K562 (cell line): ENCODE data around the gene ZMYND8. TPM values are rescaled to one million over a fixed set of nuclear protein-coding genes. Genes with fewer than 3 reads are reported as not detected.

Source experiments
- ATAC-seq: fragments of 200-7000 bp; cut with Tn5 transposase; 3 replicates; pipeline ENCODE4 v1.9.1; 2020; ENCODE audit warnings: moderate library complexity
- BruUV-seq: library from RNA; stranded (reverse); fragments of 400-500 nt; replicated peaks from 2 replicates; lab custom pipeline; 2021; lab: Mats Ljungman, UMichigan
- CTCF ChIA-PET: fragments of 300-600 bp; formaldehyde crosslinking; extraction: SDS; loops from one replicate; lab custom pipeline; 2021; ENCODE audit warnings: low intra/inter-chr PET ratio; lab: Yijun Ruan, JAX
- POLR2A ChIA-PET: fragments of 300-600, 350-650 bp; sonication (Branson Sonifier 250); formaldehyde crosslinking; extraction: SDS; loops from one replicate; lab custom pipeline; 2021; ENCODE audit warnings: antibody characterized with exemption, inconsistent platforms; lab: Yijun Ruan, JAX
- DNase-seq, 4 experiments: peaks; one replicate each; pipeline versions ENCODE4 v3.0.0 to v3.0.0-alpha.2; 2011 to 2018; ENCODE audit warnings: low spot score in 3 of 4, mixed read lengths in 3 of 4; ENCODE audit errors: extremely low read depth in 1 of 4
- FAIRE-seq: peaks from 2 replicates; lab custom pipeline; 2011; peaks lifted over from hg19 to GRCh38; lab: Jason Lieb, UNC
- H2AFZ ChIP-seq: 2 replicates; pipeline ENCODE4 v1.6.0; 2011; ENCODE audit warnings: low read depth, low read length, control low read depth, inconsistent platforms
- H3K27ac ChIP-seq: fragments of 200-600 bp; 3 replicates; pipeline ENCODE4 v1.8.0; 2011; ENCODE audit warnings: low read depth, mild to moderate bottlenecking, control low read depth, inconsistent platforms, low read length, moderate library complexity, mixed read lengths; ENCODE audit errors: extremely low read depth
- H3K27me3 ChIP-seq, 2 experiments: fragments of 300-600 bp in 1 of 2; 2 replicates in 1 of 2; 3 replicates in 1 of 2; pipeline versions ENCODE4 v1.6.0 to v1.8.0; 2011; ENCODE audit warnings: inconsistent platforms in 2 of 2, low read length in 2 of 2, mild to moderate bottlenecking in 1 of 2, mixed read lengths in 1 of 2, moderate library complexity in 1 of 2; ENCODE audit not compliant: control insufficient read depth in 2 of 2, insufficient read depth in 2 of 2
- H3K36me3 ChIP-seq: fragments of 300-600 bp; 3 replicates; pipeline ENCODE4 v1.8.0; 2011; ENCODE audit warnings: mild to moderate bottlenecking, low read length, inconsistent platforms; ENCODE audit not compliant: control insufficient read depth, insufficient read depth
- H3K4me1 ChIP-seq, 2 experiments: fragments of 200-600 bp in 1 of 2; replicated peaks in 1 of 2; 2 replicates in 1 of 2; 3 replicates in 1 of 2; pipeline versions ENCODE4 v1.5.1 to v1.8.0; 2011; ENCODE audit warnings: inconsistent platforms in 2 of 2, low read length in 2 of 2, mild to moderate bottlenecking in 1 of 2, mixed read lengths in 1 of 2, moderate library complexity in 1 of 2; ENCODE audit not compliant: control insufficient read depth in 2 of 2, insufficient read depth in 2 of 2
- H3K4me2 ChIP-seq: 2 replicates; pipeline ENCODE4 v1.6.1; 2011; ENCODE audit warnings: low read length, control low read depth, inconsistent platforms, mixed read lengths; ENCODE audit not compliant: insufficient read depth
- H3K4me3 ChIP-seq: fragments of 200-600 bp; sonication (generic), shearing (Covaris generic); 2 replicates; pipeline ENCODE4 v1.5.1; 2016; ENCODE audit warnings: control low read depth, inconsistent platforms
- H3K79me2 ChIP-seq: fragments of 200-600 bp; 3 replicates; pipeline ENCODE4 v1.8.0; 2011; ENCODE audit warnings: low read length, inconsistent platforms; ENCODE audit not compliant: control insufficient read depth, insufficient read depth
- H3K9ac ChIP-seq, 2 experiments: 2 replicates each; pipeline versions ENCODE4 v1.6.0 to v1.6.1; 2011; ENCODE audit warnings: low read depth in 2 of 2, low read length in 2 of 2, control low read depth in 1 of 2, inconsistent platforms in 1 of 2, mild to moderate bottlenecking in 1 of 2, mixed read lengths in 1 of 2; ENCODE audit not compliant: insufficient read depth in 1 of 2
- H3K9me1 ChIP-seq: one replicate; pipeline ENCODE4 v1.6.0; 2011; ENCODE audit warnings: inconsistent platforms, mild to moderate bottlenecking, low read length, moderate library complexity; ENCODE audit not compliant: control insufficient read depth, insufficient read depth
- H3K9me3 ChIP-seq: replicated peaks from 2 replicates; pipeline ENCODE4 v1.5.1; 2011; ENCODE audit warnings: low read depth, low read length, inconsistent platforms; ENCODE audit not compliant: control insufficient read depth, insufficient read depth
- H4K20me1 ChIP-seq: replicated peaks from 2 replicates; pipeline ENCODE4 v1.6.1; 2011; ENCODE audit warnings: low read length, inconsistent platforms, mixed read lengths; ENCODE audit not compliant: control insufficient read depth, insufficient read depth
- ATF7 ChIP-seq: fragments of 450-650 bp; IDR thresholded peaks from 2 replicates; pipeline ENCODE4 v1.7.1; 2014; ENCODE audit warnings: mild to moderate bottlenecking, moderate library complexity
- CBX8 ChIP-seq: fragments of 200-600 bp; sonication (generic); IDR thresholded peaks from 2 replicates; pipeline ENCODE4 v1.6.1; 2012; ENCODE audit warnings: borderline replicate concordance, mixed run types, low read depth, mild to moderate bottlenecking, moderate library complexity, mixed read lengths, low read length, control low read depth, inconsistent platforms; ENCODE audit not compliant: poor library complexity, severe bottlenecking; ENCODE audit errors: extremely low read depth
- CHD1 ChIP-seq: fragments of 200-600 bp; sonication (generic); IDR thresholded peaks from one replicate; pipeline ENCODE4 v1.6.1; 2012; ENCODE audit warnings: mild to moderate bottlenecking, moderate library complexity, low read length, inconsistent platforms
- FOSL1 ChIP-seq: fragments of 200-800 bp; sonication (Bioruptor generic); conservative IDR thresholded peaks from 2 replicates; pipeline ENCODE4 v1.6.1; 2016; ENCODE audit warnings: missing genetic modification characterization, missing compliant biosample characterization
- GABPB2 ChIP-seq: fragments of 250-450 bp; sonication (Bioruptor Pico); conservative IDR thresholded peaks from 2 replicates; pipeline ENCODE4 v1.5.1; 2021; ENCODE audit warnings: mild to moderate bottlenecking
- MEF2A ChIP-seq: IDR thresholded peaks from 2 replicates; pipeline ENCODE4 v1.6.1; 2011; ENCODE audit warnings: low read depth, mild to moderate bottlenecking, low read length, moderate library complexity; ENCODE audit not compliant: control insufficient read depth
- NFXL1 ChIP-seq: fragments of 450-650 bp; formaldehyde crosslinking; IDR thresholded peaks from 2 replicates; pipeline ENCODE4 v1.4.0; 2021; ENCODE audit warnings: mild to moderate bottlenecking
- NR1H2 ChIP-seq: sonication (generic); formaldehyde crosslinking; IDR thresholded peaks from 2 replicates; pipeline ENCODE4 v1.4.0; 2020; ENCODE audit warnings: mild to moderate bottlenecking, missing genetic modification reagents
- RBM22 ChIP-seq: fragments of 200-400 bp; formaldehyde crosslinking; IDR thresholded peaks from 2 replicates; pipeline ENCODE4 v1.6.1; 2018; ENCODE audit warnings: low read length, low read depth; ENCODE audit not compliant: poor library complexity, severe bottlenecking
- SMAD2 ChIP-seq: fragments of 150-350 bp; IDR thresholded peaks from 2 replicates; pipeline ENCODE4 v1.6.1; 2014; ENCODE audit warnings: low read depth, mild to moderate bottlenecking, low read length
- STAG1 ChIP-seq: sonication (generic); formaldehyde crosslinking; IDR thresholded peaks from 2 replicates; pipeline ENCODE4 v1.5.0; 2020; ENCODE audit warnings: missing genetic modification reagents, borderline replicate concordance
- TAL1 ChIP-seq: fragments of 450-650 bp; IDR thresholded peaks from 2 replicates; pipeline ENCODE4 v1.6.1; 2016; ENCODE audit warnings: mild to moderate bottlenecking
- ZFP36 ChIP-seq: fragments of 150-350 bp; IDR thresholded peaks from 2 replicates; pipeline ENCODE4 v1.6.1; 2018; ENCODE audit warnings: low read length, low read depth; ENCODE audit not compliant: partially characterized antibody
- ZNF146 ChIP-seq: IDR thresholded peaks from one replicate; pipeline ENCODE4 v1.6.1; 2018; ENCODE audit warnings: missing compliant biosample characterization; ENCODE audit not compliant: unreplicated experiment
- ZNF24 ChIP-seq: fragments of 450-650 bp; IDR thresholded peaks from 2 replicates; pipeline ENCODE4 v1.6.1; 2016
- WGBS: fragments of 100-300 bp; shearing (Covaris generic); methylation state at CpG from one replicate; pipeline ENCODE4 v1.1.6; 2016; ENCODE audit warnings: low coverage, mixed read lengths; ENCODE audit not compliant: insufficient coverage; ENCODE audit errors: missing lambda C conversion rate; 5-methylcytosine and 5-hydroxymethylcytosine counted together
- in situ Hi-C: fragments of 300-500 bp; cut with MboI; formaldehyde crosslinking; loops from 4 replicates; pipeline ENCODE4 v1.15.0; 2018; ENCODE audit warnings: inconsistent platforms, mixed read lengths
- intact Hi-C: fragments of 100-400 bp; cut with micrococcal nuclease; formaldehyde crosslinking; loops from 2 replicates; pipeline ENCODE4 v1.14.2; 2022
- polyA plus RNA-seq, 8 experiments: library from polyadenylated mRNA; depleted of rRNA in 4 of 8; stranded (reverse) in 5 of 8; unstranded in 3 of 8; fragments of >200 nt; fragmentation: Nextera tagmentation in 2 of 8; fragmentation: Illumina TruSeq in 1 of 8; extraction: Ambion mirVana in 2 of 8; extraction: Trizol in 1 of 8; gene quantifications; 2 replicates each; pipeline versions ENCODE4 v1.2.1 to v1.2.3, GENCODE V29; 2011 to 2014; ENCODE audit warnings: inconsistent platforms in 1 of 8, missing spikeins in 1 of 8
- total RNA-seq, 7 experiments: library from RNA; depleted of rRNA in 6 of 7; stranded (reverse); fragments of >200 nt in 6 of 7; fragmentation: Illumina TruSeq in 2 of 7; extraction: Trizol in 2 of 7; gene quantifications; 2 replicates each; pipeline versions ENCODE4 v1.2.1 to v1.2.3, GENCODE V29; 2011 to 2021; ENCODE audit warnings: low replicate concordance in 1 of 7
- TF ChIP-seq, protein P1 (sequence below): fragments of 150-350 bp; conservative IDR thresholded peaks from 2 replicates; pipeline ENCODE4 v1.6.1; 2014; ENCODE audit warnings: low read length

Gene ZMYND8
- total and polyA plus RNA-seq, 9 of the 15 experiments (the other 6 are each of a cell fraction or from before 2014, with no cell fraction given), result 31.8 to 148 (median 71.9) TPM

- ATAC-seq, result no peak
- Histone ChIP-seq H3K9ac (peak overlapping the region in 1 of 2 experiments; percentile 17; a peak in 1 of 4 replicates), H3K27me3 (no peaks in the 10 kb centered on the region), H3K79me2 (peaks cover 19% of the 10 kb centered on the region), H3K27ac (peak overlapping the region; percentile 34; the same call in 2 of the 3 replicates), H3K36me3 (no peaks in the 10 kb centered on the region), H4K20me1 (no peaks in the 10 kb centered on the region), H3K4me3 (no peak overlapping the region), H2AFZ (no peak overlapping the region), H3K4me1 (peaks cover 20 to 36% of the 10 kb centered on the region in 2 experiments), H3K9me1 (no peaks in the 10 kb centered on the region), H3K9me3 (no peaks in the 10 kb centered on the region), H3K4me2 (no peak overlapping the region)
- FAIRE-seq, result no peak
- in situ Hi-C loops (loop anchor here (5.0 to 25.0 kb wide), 2 partner anchors 73 to 618 kb away; no protein-coding TSS in a partner anchor), intact Hi-C loops (loop anchor here (5.0 kb wide), 2 partner anchors 63 to 628 kb away; no protein-coding TSS in a partner anchor)
- no TSS peak for BruUV-seq
- TF ChIP-seq MEF2A (no peak), NFXL1 (CRISPR knock-in tag) (no peak), ZNF24 (no peak), ATF7 (no peak), RBM22 (no peak), GABPB2 (CRISPR knock-in tag) (no peak), CBX8 (no peak), STAG1 (CRISPR knock-in tag) (no peak), NR1H2 (CRISPR knock-in tag) (no peak), SMAD2 (no peak), FOSL1 (no peak), TAL1 (no peak), ZFP36 (no peak), CHD1 (no peak), ZNF146 (CRISPR knock-in tag) (no peak)
- TF ChIP-seq, protein P1, sequence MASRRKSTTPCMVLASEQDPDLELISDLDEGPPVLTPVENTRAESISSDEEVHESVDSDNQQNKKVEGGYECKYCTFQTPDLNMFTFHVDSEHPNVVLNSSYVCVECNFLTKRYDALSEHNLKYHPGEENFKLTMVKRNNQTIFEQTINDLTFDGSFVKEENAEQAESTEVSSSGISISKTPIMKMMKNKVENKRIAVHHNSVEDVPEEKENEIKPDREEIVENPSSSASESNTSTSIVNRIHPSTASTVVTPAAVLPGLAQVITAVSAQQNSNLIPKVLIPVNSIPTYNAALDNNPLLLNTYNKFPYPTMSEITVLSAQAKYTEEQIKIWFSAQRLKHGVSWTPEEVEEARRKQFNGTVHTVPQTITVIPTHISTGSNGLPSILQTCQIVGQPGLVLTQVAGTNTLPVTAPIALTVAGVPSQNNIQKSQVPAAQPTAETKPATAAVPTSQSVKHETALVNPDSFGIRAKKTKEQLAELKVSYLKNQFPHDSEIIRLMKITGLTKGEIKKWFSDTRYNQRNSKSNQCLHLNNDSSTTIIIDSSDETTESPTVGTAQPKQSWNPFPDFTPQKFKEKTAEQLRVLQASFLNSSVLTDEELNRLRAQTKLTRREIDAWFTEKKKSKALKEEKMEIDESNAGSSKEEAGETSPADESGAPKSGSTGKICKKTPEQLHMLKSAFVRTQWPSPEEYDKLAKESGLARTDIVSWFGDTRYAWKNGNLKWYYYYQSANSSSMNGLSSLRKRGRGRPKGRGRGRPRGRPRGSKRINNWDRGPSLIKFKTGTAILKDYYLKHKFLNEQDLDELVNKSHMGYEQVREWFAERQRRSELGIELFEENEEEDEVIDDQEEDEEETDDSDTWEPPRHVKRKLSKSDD, result no peak
- ChIA-PET POLR2A (interaction anchor here (0.6 to 1.8 kb wide), 9 partner anchors 10 to 418 kb away, joined by 3 to 9 read pairs (median 3); partner anchors contain the start of gene ZMYND8), CTCF (no interaction called here)
- WGBS, result 90% methylated on average over 4 of the region's 4 CpGs
- no peak for DNase-seq
These were observed 24.0 kb upstream of the ZMYND8 start for GRCh38 chr20:47380481-47380880.
